ENCODE data around the gene THOC5.

- TF ChIP-seq CTCF (tag by site-specific recombination; IDR thresholded peaks at IDR 0.05) (no peak), ZNF76 (tag by site-specific recombination; IDR thresholded peaks at IDR 0.05; ENCODE audit: borderline replicate concordance, low read depth) (no peak), MEIS1 (CRISPR knock-in tag; IDR thresholded peaks at IDR 0.05; ENCODE audit: borderline replicate concordance) (no peak), ZNF335 (tag by site-specific recombination; conservative IDR thresholded peaks at IDR 0.05) (no peak), ZNF658 (tag by site-specific recombination; IDR thresholded peaks at IDR 0.05) (no peak), ZNF302 (tag by site-specific recombination; IDR thresholded peaks at IDR 0.05; ENCODE audit: low read depth) (no peak), ZNF138 (tag by site-specific recombination; IDR thresholded peaks at IDR 0.05; ENCODE audit: borderline replicate concordance) (no peak), ZNF23 (tag by site-specific recombination; IDR thresholded peaks at IDR 0.05; ENCODE audit: borderline replicate concordance) (no peak), ZNF664 (tag by site-specific recombination; IDR thresholded peaks at IDR 0.05) (no peak), ZNF202 (tag by site-specific recombination; IDR thresholded peaks at IDR 0.05; ENCODE audit: borderline replicate concordance) (no peak), ZNF311 (tag by site-specific recombination; IDR thresholded peaks at IDR 0.05; ENCODE audit: borderline replicate concordance) (no peak), ZNF18 (tag by site-specific recombination; IDR thresholded peaks at IDR 0.05) (no peak), ZNF350 (tag by site-specific recombination; IDR thresholded peaks at IDR 0.05) (no peak), ZFP3 (tag by site-specific recombination; IDR thresholded peaks at IDR 0.05; ENCODE audit: low read depth) (no peak)
These were observed 32.7 kb downstream of the THOC5 start for GRCh38 chr22:29520851-29521250.

Measured in HEK293 (cell line).